ENCODE results near the gene PATE3.

The PATE3 gene, protein sequence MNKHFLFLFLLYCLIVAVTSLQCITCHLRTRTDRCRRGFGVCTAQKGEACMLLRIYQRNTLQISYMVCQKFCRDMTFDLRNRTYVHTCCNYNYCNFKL

DNA sequence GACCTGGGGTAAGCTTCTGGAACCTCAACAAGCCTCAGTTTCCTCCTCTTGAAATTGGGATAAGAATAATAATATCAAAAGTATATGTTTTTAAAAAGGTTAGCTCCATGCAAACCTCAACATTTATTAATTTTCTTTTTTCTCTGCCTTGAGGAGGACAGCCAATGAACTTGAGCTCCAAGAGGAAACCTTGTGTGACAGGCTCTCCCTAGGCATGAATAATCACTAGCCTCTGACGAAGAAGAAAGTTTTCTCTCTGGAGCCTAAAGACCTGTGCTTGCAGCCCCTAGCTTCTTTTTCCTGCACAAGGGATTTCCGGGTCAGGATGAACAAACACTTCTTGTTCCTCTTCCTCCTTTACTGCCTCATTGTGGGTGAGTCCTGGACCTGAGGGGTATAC is at the start of gene PATE3:
TSS of gene PATE3 (plus strand) at position 301 of the 400 bp plus-strand sequence. CDS start at position 326, 25 bp downstream.
- DNase-seq = no peak

DNA sequence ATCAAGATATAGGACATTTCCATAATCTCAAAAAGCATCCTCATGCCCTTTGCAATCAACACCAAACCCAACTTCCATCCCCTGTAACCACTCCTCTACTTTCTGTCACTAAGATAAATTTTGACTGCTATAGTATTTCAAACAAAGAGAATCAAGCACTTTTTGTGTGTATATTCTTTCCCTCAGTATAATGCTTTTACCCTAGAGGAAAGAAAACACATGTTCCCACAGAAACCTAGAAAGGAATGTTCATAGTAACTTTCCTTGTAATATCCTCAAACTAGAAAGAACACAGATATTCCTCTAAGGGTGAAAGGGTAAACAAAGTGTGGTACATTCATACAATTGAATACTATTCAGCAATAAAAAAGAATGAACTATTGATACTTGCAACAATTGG is 47.3 kb upstream of the PATE3 start:
- DNase-seq = no peak

DNA sequence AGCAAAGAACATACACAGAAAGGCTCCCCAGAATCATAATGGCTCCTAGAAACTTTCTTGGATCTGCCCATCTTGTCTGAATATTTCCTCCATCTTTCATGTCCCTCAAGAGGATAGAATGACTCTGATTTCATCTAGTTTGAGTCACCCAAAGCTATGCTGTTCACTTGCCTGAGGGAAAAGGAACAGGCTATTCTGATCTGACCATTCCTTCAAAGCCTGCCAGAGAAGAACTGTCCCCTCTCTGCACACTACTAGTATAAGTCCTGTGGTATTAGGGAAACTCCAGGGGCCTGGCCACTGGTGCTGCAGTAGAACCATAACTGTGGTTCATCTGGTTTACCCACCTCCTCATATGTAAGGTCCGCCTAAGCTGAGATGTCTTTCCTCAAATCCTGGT is 44.2 kb upstream of the PATE3 start:
- DNase-seq = no peak

DNA sequence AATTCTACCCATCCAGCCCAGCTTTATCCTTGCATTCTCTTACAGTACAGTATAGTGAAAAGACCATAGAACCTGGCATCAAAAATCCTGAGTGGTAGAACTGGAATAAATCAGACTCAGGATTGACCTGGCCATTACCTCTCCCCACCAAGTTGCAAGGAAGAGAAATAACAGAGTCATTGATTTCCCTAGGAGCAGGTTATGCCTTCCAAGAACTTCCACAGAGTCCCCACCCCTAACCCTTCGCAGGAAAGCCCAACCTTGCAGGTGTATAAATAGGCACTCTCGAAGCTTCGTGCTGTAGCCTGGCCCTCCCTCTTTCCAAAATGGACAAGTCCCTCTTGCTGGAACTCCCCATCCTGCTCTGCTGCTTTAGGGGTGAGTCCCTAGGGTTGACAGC is 41.9 kb upstream of the PATE3 start, which contains the start of gene PATE1:
TSS of gene PATE1 (plus strand) at position 301 of the 400 bp plus-strand sequence. CDS start at position 327, 26 bp downstream.
- DNase-seq = no peak

DNA sequence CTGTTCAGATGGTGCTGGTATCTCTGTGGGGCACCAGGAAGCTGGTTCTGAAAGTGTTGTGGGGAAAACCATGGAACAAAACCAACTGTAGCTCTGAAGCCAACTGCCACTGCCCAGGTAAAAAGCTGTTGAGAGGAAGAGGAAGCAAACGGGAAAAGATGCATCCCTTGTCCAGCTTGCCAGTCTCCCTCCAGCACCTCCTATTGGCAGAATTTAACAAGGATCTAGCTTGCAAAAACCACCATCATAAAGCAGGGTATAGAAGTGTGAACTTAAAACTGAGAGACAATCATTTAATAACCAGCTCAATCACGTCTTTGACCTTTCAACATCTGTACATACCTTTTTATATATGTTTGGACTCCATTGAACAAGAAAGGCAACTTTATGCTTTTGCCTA is 37.3 kb upstream of the PATE3 start:
- no peak for DNase-seq

DNA sequence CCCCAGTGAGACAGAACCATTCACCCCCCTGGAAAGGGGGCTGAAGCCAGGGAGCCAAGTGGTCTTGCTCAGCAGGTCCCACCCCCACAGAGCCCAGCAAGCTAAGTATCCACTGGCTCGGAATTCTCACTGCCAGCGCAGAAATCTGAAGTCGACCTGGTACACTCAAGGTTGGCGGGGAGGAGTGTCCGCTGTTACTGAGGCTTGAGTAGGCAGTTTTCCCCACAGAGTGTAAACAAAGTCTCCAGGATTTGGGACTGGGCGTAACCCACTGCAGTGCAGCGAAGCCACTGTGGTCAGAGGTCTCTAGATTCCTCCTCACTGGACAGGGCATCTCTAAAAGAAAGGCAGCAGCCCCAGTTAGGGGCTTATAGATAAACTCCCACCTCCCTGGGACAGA is 31.9 kb upstream of the PATE3 start:
- no peak for DNase-seq

DNA sequence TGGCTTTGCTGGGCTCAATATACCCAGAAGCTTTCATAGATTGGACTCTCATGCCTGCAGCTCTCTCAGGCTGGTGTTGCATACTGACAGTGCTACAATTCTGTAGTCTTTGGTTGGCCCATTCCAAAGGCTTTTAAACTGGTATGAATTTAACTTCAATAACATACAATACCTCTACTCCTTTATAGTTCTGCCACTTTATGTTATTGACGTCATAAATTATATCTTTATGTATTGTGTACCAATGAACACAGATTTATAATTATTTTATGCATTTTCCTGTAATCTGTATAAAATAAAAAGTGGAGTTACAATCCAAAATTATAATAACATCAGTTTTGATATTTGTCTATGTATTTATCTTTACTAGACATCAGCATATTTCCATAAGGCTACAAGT is 25.5 kb upstream of the PATE3 start:
- no peak for DNase-seq

DNA sequence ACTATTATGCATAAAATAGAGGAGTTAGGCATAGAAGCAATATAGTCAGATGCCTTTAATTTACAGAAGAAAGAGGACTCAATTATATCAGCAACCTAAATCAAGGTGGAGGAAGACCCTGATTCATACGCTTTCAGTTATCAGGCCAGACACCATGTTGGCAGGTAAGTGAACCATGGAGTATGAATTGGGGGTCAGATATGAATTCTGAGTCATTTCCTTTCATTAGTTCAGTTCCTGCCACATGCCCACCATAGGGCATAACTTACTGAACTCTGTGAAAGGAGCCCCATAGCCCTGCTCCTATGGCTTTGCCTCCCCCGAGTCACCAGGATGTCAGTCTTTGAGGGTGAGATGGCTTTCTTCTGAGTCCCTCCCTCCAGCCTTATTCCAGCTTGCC is 24.4 kb upstream of the PATE3 start:
- no peak for DNase-seq

DNA sequence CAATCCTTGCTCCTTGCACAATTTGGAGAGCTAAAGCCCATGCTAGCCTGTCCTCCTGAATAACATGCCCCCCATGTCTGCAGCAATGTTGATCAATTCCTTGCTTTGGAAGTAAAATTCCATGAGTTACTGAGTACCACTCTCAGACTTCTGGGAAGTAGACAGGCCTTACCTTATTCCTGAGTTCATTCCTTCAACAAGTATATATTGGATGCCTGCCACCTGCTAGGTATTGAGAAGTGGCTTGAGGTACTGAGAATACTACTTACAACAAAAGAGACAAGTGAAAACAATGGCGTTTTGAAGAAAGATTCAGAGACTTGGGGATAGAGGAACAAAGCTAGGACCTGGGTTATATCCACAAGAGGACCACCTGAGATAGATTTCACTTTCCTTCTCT is 21.7 kb upstream of the PATE3 start:
- no peak for DNase-seq

DNA sequence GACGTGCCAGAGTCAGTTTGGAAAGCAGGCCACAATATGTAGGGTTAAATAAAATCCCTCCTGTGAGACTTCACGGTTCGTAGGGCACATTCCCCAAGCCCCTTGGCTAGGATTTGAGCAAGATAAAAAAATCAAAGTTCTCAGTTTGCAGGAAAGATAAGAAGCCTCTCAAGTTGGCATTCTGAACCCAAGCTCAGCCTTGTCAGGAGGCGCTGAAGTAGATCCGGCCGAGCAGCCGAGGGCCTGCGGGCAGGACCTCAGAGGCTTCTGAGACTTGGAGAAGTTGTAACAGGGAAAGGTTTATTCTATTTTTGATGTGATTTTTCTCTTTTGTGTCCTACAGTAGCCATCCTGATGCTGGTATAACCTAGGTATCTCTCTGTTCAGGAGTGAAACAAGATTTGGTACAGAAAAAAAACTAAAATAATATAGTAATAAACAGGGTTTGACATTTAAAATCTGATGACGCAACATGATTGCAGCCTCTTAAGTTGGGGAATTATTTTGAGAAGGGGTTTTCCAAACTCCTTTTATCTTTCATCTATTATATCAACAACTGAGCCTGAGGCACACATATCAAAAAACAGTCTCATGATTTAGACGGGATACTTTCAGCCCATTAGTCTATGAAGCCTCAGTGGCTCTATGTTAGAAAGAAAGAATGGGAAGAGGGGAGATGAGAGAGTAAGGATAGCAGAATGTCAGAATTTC is 19.4 kb upstream of the PATE3 start:
- DNase-seq = no peak

DNA sequence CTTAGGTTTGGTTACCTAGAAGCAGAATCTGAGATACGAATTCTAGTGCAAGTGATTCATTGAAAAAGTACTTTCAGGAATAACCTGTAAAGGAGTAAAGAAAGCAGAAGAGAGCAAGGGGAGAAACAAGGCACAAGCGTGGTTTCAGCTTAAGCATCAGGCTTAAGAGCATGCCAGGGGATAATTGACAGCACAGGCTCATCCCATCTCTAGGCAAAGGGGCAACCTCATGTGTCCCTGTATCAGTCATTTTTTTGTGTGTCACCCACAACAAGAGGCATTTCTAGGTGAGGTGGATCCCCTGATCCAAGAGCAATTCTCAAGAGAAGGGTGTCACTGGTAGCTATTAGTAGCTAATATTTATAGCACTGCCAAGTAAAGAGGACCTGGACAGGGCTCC is 17.3 kb upstream of the PATE3 start:
- no peak for DNase-seq

DNA sequence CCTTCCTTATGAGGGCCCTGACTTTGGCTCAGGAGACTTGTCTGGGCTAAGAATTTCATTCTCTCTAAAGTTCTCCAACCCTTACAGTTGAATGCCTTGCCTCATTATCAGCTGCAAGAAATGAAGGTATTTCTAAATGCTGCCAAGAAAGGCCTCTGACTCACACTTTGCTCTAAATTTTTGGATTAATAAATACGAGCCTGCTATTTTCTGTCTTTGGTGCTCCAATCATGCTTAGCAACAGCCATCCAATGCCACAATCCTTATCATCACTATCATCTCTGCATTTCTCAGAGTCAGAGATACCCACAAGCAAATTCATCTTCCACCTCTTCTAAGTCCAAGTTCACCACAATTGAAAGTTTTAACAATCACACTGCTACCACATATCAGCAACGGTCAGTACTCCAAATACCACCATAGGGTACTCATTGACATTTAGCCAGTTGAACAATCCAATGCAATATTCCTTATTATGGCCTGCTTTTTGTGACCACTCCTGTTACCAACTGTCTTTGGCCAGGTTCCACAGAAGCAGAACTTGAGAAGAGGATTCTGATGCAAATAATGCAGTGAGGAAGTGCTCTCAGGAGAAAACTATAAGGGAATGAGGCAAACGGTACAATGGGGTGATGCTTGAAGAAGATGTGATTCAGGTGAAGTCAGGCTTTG is 15.0 kb upstream of the PATE3 start:
- no peak for DNase-seq

DNA sequence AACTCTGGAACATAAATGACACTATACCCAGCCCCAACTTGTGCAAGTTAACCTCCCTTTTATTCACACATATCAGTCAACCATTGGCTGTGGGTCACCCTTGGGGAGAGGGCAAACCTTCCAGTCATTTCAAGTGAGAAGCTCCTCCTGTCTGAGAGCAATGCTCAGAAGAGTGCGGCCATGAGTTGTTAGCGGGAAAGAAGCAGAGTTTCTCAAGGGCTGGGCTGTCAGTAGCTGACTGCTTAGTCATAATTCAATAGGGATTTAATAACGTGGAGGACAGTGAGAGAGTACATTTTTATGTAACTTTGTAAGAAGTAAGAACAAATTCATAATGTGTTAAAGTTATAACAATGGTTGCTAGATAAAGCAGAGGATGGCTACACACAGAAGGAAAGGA is 14.4 kb upstream of the PATE3 start:
- DNase-seq = no peak

DNA sequence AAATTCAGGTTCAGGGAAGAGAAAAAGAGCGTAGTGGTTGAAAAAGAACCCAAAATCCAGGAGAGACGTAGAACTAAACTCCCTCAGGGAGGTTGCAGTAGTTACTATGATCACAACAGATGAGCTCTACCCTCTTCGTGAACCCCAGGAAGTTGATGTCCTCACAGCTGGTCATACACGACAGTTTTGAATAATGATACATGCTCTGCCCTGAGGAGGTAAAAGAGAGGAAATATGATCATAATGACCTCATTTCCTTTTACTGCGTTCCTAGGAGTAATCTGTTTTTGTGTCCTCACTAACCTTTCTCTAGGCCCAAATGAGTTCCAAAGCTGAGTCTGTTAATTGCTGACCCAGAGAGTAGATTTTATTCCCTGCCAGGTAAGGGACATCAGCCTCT is 10.6 kb upstream of the PATE3 start:
- DNase-seq = no peak

DNA sequence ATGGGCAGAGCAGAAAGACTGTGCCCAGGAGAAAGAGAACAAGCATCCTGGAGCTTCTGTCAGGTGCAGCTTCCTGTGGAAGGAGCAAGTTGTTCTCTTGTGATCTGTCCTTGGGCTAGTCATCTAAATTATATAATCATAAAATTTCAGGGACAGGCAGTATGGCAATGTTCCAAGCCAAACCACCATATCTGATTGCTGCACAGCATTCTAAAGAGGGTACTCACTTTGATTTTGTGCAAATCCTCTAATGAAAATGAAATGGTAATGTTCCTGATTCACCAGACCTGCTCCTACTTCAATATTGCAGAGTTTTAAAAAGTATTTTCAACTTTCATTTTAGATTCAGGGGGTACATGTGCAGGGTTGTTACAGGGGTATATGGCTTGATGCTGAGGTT is 9.2 kb upstream of the PATE3 start, which contains the start of gene PATE2:
TSS of gene PATE2 (minus strand) at position 101 of the 400 bp plus-strand sequence. CDS start at position 46, 55 bp downstream.
- DNase-seq = no peak

DNA sequence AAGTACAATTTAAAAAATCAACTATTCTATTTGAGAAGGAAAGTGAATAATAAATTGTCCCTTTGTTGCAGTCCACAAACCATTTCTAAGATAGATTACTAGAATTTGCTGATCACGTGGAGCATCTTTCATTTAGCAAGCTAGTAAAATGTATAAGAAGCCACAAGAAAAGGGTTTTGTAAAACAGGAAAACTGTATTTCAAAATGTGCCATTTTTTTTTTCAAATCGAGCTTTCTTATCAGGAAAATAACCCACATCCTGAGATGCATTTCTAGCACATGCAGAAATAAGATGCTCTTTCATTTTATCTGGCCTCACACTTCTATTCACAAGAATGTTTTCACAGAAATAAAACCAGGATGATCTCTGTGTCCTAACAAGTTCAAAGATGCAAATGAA is 3.2 kb upstream of the PATE3 start:
- DNase-seq = no peak

DNA sequence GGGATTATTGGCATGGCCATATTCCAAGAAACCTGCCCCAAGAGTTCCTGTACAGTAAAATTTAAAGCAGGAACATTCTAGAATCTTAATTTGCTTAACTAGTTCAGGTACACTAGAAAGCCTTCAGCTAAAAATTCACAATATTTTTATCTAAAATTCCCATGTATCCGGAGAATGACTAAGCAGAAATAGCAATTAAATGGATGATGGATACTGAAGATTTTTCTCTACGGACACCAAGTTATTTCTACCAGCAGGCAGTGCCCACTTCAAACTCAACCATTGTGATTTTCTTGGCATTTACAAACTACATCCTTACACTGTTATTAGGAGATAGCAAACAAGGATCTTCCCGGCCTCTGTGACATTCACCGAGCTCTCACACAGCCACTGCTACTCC is 2.9 kb downstream of the PATE3 start:
- DNase-seq = no peak

DNA sequence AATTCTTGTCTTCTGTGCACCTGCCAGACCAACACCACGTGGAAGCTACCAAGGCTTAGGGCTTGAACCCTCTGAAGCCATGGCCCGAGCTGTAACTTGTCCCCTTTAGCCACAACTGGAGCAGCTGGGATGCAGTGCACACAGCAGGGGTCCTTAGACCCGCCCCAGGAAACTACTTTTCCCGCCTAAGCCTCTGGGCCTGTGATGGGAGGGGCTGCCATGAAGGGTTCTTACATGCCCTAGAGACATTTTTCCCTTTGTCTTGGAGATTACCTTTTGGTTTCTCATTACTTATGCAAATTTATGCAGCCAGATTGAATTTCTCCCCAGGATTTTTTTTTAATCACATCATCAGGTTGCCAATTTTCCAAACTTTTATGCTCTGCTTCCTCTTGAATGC is 9.7 kb downstream of the PATE3 start:
- DNase-seq = no peak

DNA sequence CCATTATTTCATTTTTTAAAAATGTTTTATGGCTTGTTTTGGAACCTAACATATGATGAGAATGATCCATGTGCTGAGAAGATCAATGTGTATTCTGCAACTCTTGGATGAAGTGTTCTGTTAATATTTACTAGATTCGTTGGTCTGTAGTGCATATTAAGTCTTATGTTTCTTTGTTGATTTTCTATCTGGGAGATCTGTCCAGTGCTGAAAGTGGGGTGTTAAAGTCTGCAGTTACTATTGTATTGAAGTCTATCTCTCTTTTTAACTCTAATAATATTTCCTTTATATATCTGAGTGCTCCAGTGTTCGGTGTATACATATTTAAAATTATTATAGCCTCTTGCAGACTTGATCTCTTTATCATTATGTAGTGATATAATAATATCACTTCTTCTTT is 11.9 kb downstream of the PATE3 start:
- no peak for DNase-seq

DNA sequence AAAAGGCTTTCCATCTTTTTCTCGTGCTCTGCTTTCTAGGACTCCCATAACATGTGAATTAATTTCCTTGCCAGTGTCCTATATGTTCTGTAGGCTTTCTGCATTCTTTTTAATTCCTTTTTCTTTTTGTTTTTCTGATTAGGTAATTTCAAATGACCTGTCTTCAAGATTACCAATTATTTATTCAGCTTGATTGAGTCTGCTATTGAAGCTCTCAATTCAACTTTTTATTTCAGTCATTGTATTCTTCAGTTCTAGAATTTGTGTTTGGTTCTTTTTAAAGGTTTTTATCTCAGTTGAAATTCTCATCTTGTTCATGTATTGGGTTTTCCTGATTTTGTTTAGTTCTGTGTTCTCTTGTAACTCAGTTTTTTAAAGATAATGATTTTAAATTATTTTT is 14.5 kb downstream of the PATE3 start:
- no peak for DNase-seq

DNA sequence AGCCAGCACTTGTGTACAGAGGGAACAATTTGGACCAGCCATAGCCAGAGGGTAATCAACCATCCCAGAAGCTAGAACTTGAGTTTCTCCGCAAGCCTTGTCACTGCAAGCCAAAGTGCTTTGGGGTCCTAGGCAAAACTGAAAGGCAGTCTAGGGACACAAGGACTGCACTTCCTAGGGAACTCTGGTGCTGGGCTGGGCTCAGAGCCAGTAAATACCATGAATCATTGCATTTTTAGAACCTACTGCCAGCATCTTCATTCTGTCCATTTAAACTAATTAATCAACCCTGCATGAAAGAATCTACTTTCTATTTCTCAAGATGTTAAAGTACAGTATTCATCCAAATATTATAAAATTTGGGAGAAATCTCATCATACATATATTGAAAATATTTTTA is 20.0 kb downstream of the PATE3 start:
- DNase-seq = no peak

DNA sequence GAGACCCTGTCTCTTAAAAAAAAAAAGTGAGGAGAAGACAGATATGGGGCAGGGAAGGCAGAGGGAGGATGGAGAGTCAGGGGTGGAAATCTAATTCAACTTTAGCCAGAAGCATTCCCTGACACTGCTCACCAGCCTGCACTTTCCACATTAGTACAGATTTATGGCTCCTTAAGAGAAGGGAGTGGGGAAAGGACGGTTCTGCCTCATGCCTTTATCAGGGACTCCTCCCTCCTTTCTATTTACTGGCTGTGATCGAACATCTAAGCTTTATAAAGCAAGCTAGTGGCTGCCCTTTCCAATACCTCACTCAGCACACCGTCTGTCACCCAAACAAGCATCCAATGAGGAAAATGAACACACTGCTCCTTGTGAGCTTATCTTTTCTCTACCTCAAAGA is 45.1 kb downstream of the PATE3 start, which contains the start of gene PATE4:
TSS of gene PATE4 (plus strand) at position 301 of the 400 bp plus-strand sequence. CDS start at position 345, 44 bp downstream.
- no peak for DNase-seq

DNA sequence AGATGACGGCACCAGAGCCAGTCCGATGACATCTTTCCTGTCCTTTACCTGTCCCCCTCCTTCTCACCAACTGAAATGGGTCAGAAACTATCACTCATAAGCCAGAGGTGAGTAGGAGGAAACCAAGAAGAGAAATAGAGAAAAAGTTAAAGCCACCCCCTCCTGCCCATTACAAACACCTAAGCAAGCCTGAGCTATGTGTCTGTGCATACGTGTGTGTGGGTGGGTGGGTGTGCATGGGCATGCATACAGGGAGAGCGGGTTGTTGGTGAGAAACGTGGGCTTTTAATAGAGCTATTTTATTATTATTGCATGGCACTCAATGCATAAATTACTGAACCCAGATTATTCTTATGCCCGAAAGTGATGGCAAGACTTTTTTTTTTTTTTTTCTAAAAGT is 47.8 kb downstream of the PATE3 start:
- no peak for DNase-seq

Data from GDM1 (cell line).